Vagina (tissue), 2 donors: Measurements from ENCODE around the gene PWWP2B.

Experiments used
- CTCF ChIP-seq, 3 experiments: fragments of 450-650 bp in 2 of 3; fragments of 200-600 bp in 1 of 3; sonication (generic) in 1 of 3; IDR thresholded peaks; one replicate each; pipeline ENCODE4 v1.5.1; 2017 to 2019; ENCODE audit warnings: antibody characterized with exemption in 3 of 3, mild to moderate bottlenecking in 2 of 3, moderate library complexity in 2 of 3
- POLR2A ChIP-seq, 2 donors: fragments of 450-650 bp; IDR thresholded peaks; one replicate each; pipeline ENCODE4 v1.6.1; 2017; ENCODE audit warnings: antibody characterized with exemption in 2 of 2, mild to moderate bottlenecking in 2 of 2, moderate library complexity in 2 of 2

GRCh38 chr10:132459301-132460003 is 62.5 kb downstream of the PWWP2B start:
- TF ChIP-seq CTCF (IDR thresholded peaks at IDR 0.05) (no peak), POLR2A (IDR thresholded peaks at IDR 0.05) (no peak)
